ENCODE data around the gene MRPS26. TPM values are rescaled to one million over a fixed set of nuclear protein-coding genes. Genes with fewer than 3 reads are reported as not detected.
"Not testable (repeated sequence)": the region's sequence is repeated elsewhere in the genome, so short reads cannot be mapped to it uniquely, and the experiment has no call there.

The MRPS26 gene
- total and polyA plus RNA-seq, 4 donors: 26.9 to 65.2 (median 40.3) TPM

GRCh38 chr20:3015302-3015701 is 30.6 kb upstream of the MRPS26 start:
- H3K9ac ChIP-seq (ENCODE audit: low read depth in 1 of 2, low read length in 2 of 2); H3K9me3 ChIP-seq (ENCODE audit: control insufficient read depth in 4 of 4, low read length in 3 of 4); H3K27me3 ChIP-seq (ENCODE audit: control insufficient read depth in 4 of 4, insufficient read depth in 4 of 4, low read length in 3 of 4); H3K4me1 ChIP-seq (ENCODE audit: control insufficient read depth in 4 of 4, insufficient read depth in 4 of 4, low read length in 3 of 4); H3K4me3 ChIP-seq (ENCODE audit: low read depth in 1 of 3, low read length in 3 of 3); H3K27ac ChIP-seq (ENCODE audit: low read depth in 1 of 2, low read length in 2 of 2); H3K36me3 ChIP-seq (ENCODE audit: control insufficient read depth in 4 of 4, insufficient read depth in 3 of 4, low read depth in 1 of 4, low read length in 3 of 4); DNase-seq (ENCODE audit: low spot score): not testable (repeated sequence)
- WGBS: 96% methylated on average over 5 of the region's 5 CpGs

- Histone ChIP-seq H3K36me3 (ENCODE audit: control insufficient read depth in 4 of 4, insufficient read depth in 3 of 4, low read depth in 1 of 4, low read length in 3 of 4) (peaks cover 1 to 20% (median 17%) of the 10 kb centered on the region in 4 donors), H3K4me1 (ENCODE audit: control insufficient read depth in 4 of 4, insufficient read depth in 4 of 4, low read length in 3 of 4) (no peaks in the 10 kb centered on the region), H3K4me3 (ENCODE audit: low read depth in 1 of 3, low read length in 3 of 3) (no peak overlapping the region), H3K27me3 (ENCODE audit: control insufficient read depth in 4 of 4, insufficient read depth in 4 of 4, low read length in 3 of 4) (no peaks in the 10 kb centered on the region), H3K9ac (ENCODE audit: low read depth in 1 of 2, low read length in 2 of 2) (no peak overlapping the region), H3K9me3 (ENCODE audit: control insufficient read depth in 4 of 4, low read length in 3 of 4) (no peaks in the 10 kb centered on the region), H3K27ac (ENCODE audit: low read depth in 1 of 2, low read length in 2 of 2) (no peak overlapping the region)
- DNase-seq (ENCODE audit: low spot score): no peak
- TF ChIP-seq HNF4A (conservative IDR thresholded peaks at IDR 0.05) (no peak), YY1 (IDR thresholded peaks at IDR 0.05) (no peak), RXRA (IDR thresholded peaks at IDR 0.05) (no peak), TAF1 (conservative IDR thresholded peaks at IDR 0.05) (no peak), EGR1 (IDR thresholded peaks at IDR 0.05; ENCODE audit: low read depth in 2 of 2) (no peak)
- WGBS: 89% methylated on average over 4 of the region's 4 CpGs
These were observed 24.5 kb upstream of the MRPS26 start for GRCh38 chr20:3021327-3021726.

- TF ChIP-seq RAD21 (IDR thresholded peaks at IDR 0.05) (no peak), ATF3 (IDR thresholded peaks at IDR 0.05) (no peak)
- Histone ChIP-seq H3K36me3 (ENCODE audit: control insufficient read depth in 4 of 4, insufficient read depth in 3 of 4, low read depth in 1 of 4, low read length in 3 of 4) (peaks cover 1 to 25% (median 19%) of the 10 kb centered on the region in 4 donors), H3K4me3 (ENCODE audit: low read depth in 1 of 3, low read length in 3 of 3) (no peak overlapping the region), H3K4me1 (ENCODE audit: control insufficient read depth in 4 of 4, insufficient read depth in 4 of 4, low read length in 3 of 4) (no peaks in the 10 kb centered on the region), H3K9me3 (ENCODE audit: control insufficient read depth in 4 of 4, low read length in 3 of 4) (no peaks in the 10 kb centered on the region), H3K27me3 (ENCODE audit: control insufficient read depth in 4 of 4, insufficient read depth in 4 of 4, low read length in 3 of 4) (no peaks in the 10 kb centered on the region), H3K27ac (ENCODE audit: low read depth in 1 of 2, low read length in 2 of 2) (no peak overlapping the region), H3K9ac (ENCODE audit: low read depth in 1 of 2, low read length in 2 of 2) (no peak overlapping the region)
- 96% methylated on average over 5 of the region's 5 CpGs for WGBS
- no peak for DNase-seq (ENCODE audit: low spot score)
These were observed 24.1 kb upstream of the MRPS26 start for GRCh38 chr20:3021777-3022176.

GRCh38 chr20:3022559-3023490 is 23.0 kb upstream of the MRPS26 start:
- peaks cover 1 to 35% (median 29%) of the 10 kb centered on the region in 4 donors for H3K36me3 ChIP-seq (ENCODE audit: control insufficient read depth in 4 of 4, insufficient read depth in 3 of 4, low read depth in 1 of 4, low read length in 3 of 4)
- DNase-seq (ENCODE audit: low spot score); H3K27ac ChIP-seq (ENCODE audit: low read depth in 1 of 2, low read length in 2 of 2); H3K9ac ChIP-seq (ENCODE audit: low read depth in 1 of 2, low read length in 2 of 2); H3K4me1 ChIP-seq (ENCODE audit: control insufficient read depth in 4 of 4, insufficient read depth in 4 of 4, low read length in 3 of 4); H3K4me3 ChIP-seq (ENCODE audit: low read depth in 1 of 3, low read length in 3 of 3); H3K27me3 ChIP-seq (ENCODE audit: control insufficient read depth in 4 of 4, insufficient read depth in 4 of 4, low read length in 3 of 4); H3K9me3 ChIP-seq (ENCODE audit: control insufficient read depth in 4 of 4, low read length in 3 of 4): not testable (repeated sequence)
- 84% methylated on average over 20 of the region's 20 CpGs for WGBS

- Histone ChIP-seq H3K36me3 (ENCODE audit: control insufficient read depth in 4 of 4, insufficient read depth in 3 of 4, low read depth in 1 of 4, low read length in 3 of 4) (peaks cover 0 to 41% (median 27%) of the 10 kb centered on the region in 4 donors), H3K9me3 (ENCODE audit: control insufficient read depth in 4 of 4, low read length in 3 of 4) (no peaks in the 10 kb centered on the region), H3K9ac (ENCODE audit: low read depth in 1 of 2, low read length in 2 of 2) (no peak overlapping the region), H3K4me1 (ENCODE audit: control insufficient read depth in 4 of 4, insufficient read depth in 4 of 4, low read length in 3 of 4) (peaks cover 0 to 10% (median 0%) of the 10 kb centered on the region in 4 donors), H3K27ac (ENCODE audit: low read depth in 1 of 2, low read length in 2 of 2) (no peak overlapping the region), H3K27me3 (ENCODE audit: control insufficient read depth in 4 of 4, insufficient read depth in 4 of 4, low read length in 3 of 4) (no peaks in the 10 kb centered on the region), H3K4me3 (ENCODE audit: low read depth in 1 of 3, low read length in 3 of 3) (no peak overlapping the region)
- no peak for TF ChIP-seq EGR1 (IDR thresholded peaks at IDR 0.05; ENCODE audit: low read depth in 2 of 2)
- TF ChIP-seq FOXA2 (IDR thresholded peaks at IDR 0.05): no peak
- 85% methylated on average over 2 of the region's 2 CpGs for WGBS
- no peak for DNase-seq (ENCODE audit: low spot score)
These were observed 17.9 kb upstream of the MRPS26 start for GRCh38 chr20:3027987-3028386.
